ENCODE results near the gene CIDEB.

CIDEB gene

DNA sequence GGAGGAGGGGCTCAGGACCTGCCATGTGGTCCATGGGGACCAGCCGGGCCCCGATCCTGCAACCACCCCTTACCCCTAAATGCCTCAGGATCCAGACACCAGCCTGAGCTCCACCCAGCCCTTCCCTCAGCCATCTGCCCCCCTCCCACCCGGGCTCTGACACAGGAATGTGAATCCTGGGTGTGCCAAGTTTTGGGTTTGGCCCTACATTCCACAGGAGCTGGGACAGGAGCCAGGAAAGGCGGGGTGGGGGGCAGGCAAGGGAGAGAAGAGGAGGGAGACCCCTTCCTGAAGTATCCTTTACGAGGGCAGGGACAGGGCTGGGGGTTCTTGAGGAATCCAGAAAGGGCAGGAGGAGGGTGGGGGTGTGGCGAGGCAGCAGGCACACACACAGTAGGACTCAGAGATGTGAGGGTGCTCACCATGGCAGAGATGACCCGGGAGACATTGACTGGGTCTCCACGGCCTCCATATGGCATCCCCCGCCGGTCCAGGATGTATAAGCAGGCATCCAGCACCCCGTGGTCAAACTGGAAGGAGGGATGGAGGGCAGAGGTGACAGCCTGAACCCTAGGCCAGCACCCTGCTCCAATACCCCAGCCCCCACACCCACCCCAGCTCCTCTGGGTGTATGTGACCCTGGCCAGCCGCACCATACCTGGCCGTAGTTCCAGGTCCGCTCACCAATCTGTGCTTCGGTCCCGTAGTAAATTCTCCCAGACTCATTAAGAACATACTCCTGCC lies 48.3 kb downstream of the CIDEB start:
- Histone ChIP-seq H3K27ac (ENCODE audit: low read depth, low read length) (no peak overlapping the region), H4K91ac (ENCODE audit: low read depth, low read length) (no peak overlapping the region), H2AFZ (ENCODE audit: insufficient read depth, low read length, poor library complexity) (no peak overlapping the region), H3K79me2 (ENCODE audit: control insufficient read depth, insufficient read depth, low read length, poor library complexity) (peaks cover 8% of the 10 kb centered on the region), H3K23ac (ENCODE audit: low read length) (no peak overlapping the region), H3K4me1 (ENCODE audit: control insufficient read depth in 1 of 2, insufficient read depth in 2 of 2, low read length in 2 of 2) (peaks cover 25 to 27% of the 10 kb centered on the region in 2 experiments), H3K4me2 (ENCODE audit: low read length) (no peak overlapping the region), H4K8ac (ENCODE audit: low read depth, low read length) (no peak overlapping the region), H3K27me3 (ENCODE audit: insufficient read depth, low read length) (no peaks in the 10 kb centered on the region), H2BK120ac (ENCODE audit: insufficient read depth, low read length, poor library complexity) (no peak overlapping the region), H2BK12ac (ENCODE audit: low read length) (no peak overlapping the region), H3K9ac (ENCODE audit: low read length) (no peak overlapping the region), H3K9me3 (ENCODE audit: insufficient read depth, low read depth, low read length) (peaks cover 1% of the 10 kb centered on the region), H3K18ac (ENCODE audit: low read length) (no peak overlapping the region), H3K4ac (ENCODE audit: low read depth, low read length) (no peak overlapping the region), H2AK5ac (ENCODE audit: low read length) (no peak overlapping the region), H3K36me3 (ENCODE audit: control insufficient read depth in 1 of 2, insufficient read depth in 2 of 2, low read length in 2 of 2) (peaks cover 47 to 48% of the 10 kb centered on the region in 2 experiments), H3K14ac (ENCODE audit: low read length) (no peak overlapping the region), H4K12ac (ENCODE audit: low read depth, low read length) (no peak overlapping the region), H3K4me3 (ENCODE audit: low read depth, low read length) (no peak overlapping the region), H2BK5ac (ENCODE audit: low read depth, low read length, poor library complexity) (no peak overlapping the region), H3K79me1 (ENCODE audit: low read length) (peaks cover 25% of the 10 kb centered on the region)
- no CpG with 5 or more reads among the region's 16 CpGs for WGBS (ENCODE audit: extremely low coverage, insufficient coverage, insufficient read length)
- no peak for DNase-seq

DNA sequence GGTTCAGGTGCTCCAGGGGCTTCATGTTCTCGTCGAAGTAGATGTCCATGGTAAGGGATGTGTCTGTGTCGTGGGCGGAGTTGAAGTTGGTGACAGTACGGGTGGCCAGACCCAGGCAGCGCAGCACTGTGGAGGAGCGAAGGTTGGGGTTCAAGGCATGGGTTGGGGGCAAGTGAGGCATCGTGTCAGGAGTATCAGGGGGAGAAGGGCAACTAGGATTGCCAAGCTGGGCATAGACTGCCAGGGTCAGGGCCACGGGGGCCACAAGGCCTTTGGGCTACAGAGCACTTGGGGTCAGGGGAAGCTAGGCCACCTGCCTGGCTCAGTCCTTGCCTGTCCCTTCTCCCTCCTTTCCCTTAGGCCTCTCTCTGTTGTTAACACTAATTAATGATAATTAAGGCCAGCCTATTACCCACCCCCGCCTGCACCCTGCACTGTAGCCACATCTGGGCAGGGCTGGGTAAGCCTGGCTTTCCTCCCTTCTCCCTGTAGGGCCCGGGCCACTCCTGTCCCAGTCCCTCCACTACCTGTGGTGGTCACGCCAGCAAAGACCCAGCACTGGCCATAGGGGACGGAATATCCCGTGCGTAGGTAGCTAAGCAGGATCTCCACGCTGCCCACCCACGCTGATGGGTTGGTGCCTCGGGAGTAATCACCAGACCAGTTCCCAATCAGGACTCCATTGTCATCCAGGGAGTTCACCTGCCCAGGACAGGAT lies 49.1 kb downstream of the CIDEB start:
- Histone ChIP-seq H3K36me3 (ENCODE audit: control insufficient read depth in 1 of 2, insufficient read depth in 2 of 2, low read length in 2 of 2) (peaks cover 54 to 55% of the 10 kb centered on the region in 2 experiments), H4K91ac (ENCODE audit: low read depth, low read length) (no peak overlapping the region), H3K4me2 (ENCODE audit: low read length) (no peak overlapping the region), H3K4me1 (ENCODE audit: control insufficient read depth in 1 of 2, insufficient read depth in 2 of 2, low read length in 2 of 2) (peaks cover 17 to 21% of the 10 kb centered on the region in 2 experiments), H3K4ac (ENCODE audit: low read depth, low read length) (no peak overlapping the region), H3K4me3 (ENCODE audit: low read depth, low read length) (no peak overlapping the region), H3K27ac (ENCODE audit: low read depth, low read length) (no peak overlapping the region), H3K9ac (ENCODE audit: low read length) (no peak overlapping the region), H3K79me1 (ENCODE audit: low read length) (peaks cover 18% of the 10 kb centered on the region), H3K27me3 (ENCODE audit: insufficient read depth, low read length) (no peaks in the 10 kb centered on the region), H3K79me2 (ENCODE audit: control insufficient read depth, insufficient read depth, low read length, poor library complexity) (peaks cover 8% of the 10 kb centered on the region), H2BK12ac (ENCODE audit: low read length) (no peak overlapping the region), H3K18ac (ENCODE audit: low read length) (no peak overlapping the region), H2AFZ (ENCODE audit: insufficient read depth, low read length, poor library complexity) (no peak overlapping the region), H3K14ac (ENCODE audit: low read length) (no peak overlapping the region), H2BK5ac (ENCODE audit: low read depth, low read length, poor library complexity) (no peak overlapping the region), H4K12ac (ENCODE audit: low read depth, low read length) (no peak overlapping the region), H3K9me3 (ENCODE audit: insufficient read depth, low read depth, low read length) (peaks cover 1% of the 10 kb centered on the region), H2BK120ac (ENCODE audit: insufficient read depth, low read length, poor library complexity) (no peak overlapping the region), H3K23ac (ENCODE audit: low read length) (no peak overlapping the region), H4K8ac (ENCODE audit: low read depth, low read length) (no peak overlapping the region), H2AK5ac (ENCODE audit: low read length) (no peak overlapping the region)
- no CpG with 5 or more reads among the region's 18 CpGs for WGBS (ENCODE audit: extremely low coverage, insufficient coverage, insufficient read length)
- DNase-seq = no peak

DNA sequence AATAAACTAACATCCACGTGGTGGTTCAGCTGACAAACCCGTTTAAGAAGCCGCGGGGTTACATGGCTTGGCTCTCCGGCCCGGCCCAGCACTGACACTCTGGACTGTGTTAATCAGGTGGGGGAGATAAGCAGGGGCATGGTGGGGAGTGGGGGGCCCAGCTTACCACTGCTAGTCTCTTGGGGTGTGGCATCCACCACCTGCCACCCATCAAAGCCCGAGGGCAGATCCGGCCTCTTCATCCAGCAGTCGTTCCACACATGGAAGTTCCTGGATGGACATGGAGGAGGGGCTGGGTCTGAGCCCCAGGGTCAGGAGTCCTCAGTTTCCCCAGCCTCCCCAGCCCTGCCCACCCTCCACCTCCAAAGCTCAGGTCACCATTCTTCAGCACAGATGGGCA lies 49.7 kb downstream of the CIDEB start:
- Histone ChIP-seq H2AFZ (ENCODE audit: insufficient read depth, low read length, poor library complexity) (no peak overlapping the region), H2BK5ac (ENCODE audit: low read depth, low read length, poor library complexity) (no peak overlapping the region), H3K9me3 (ENCODE audit: insufficient read depth, low read depth, low read length) (peaks cover 1% of the 10 kb centered on the region), H4K8ac (ENCODE audit: low read depth, low read length) (no peak overlapping the region), H3K9ac (ENCODE audit: low read length) (no peak overlapping the region), H3K23ac (ENCODE audit: low read length) (no peak overlapping the region), H2AK5ac (ENCODE audit: low read length) (no peak overlapping the region), H3K4me2 (ENCODE audit: low read length) (no peak overlapping the region), H4K91ac (ENCODE audit: low read depth, low read length) (no peak overlapping the region), H2BK120ac (ENCODE audit: insufficient read depth, low read length, poor library complexity) (no peak overlapping the region), H3K4me1 (ENCODE audit: control insufficient read depth in 1 of 2, insufficient read depth in 2 of 2, low read length in 2 of 2) (peaks cover 13 to 19% of the 10 kb centered on the region in 2 experiments), H3K4ac (ENCODE audit: low read depth, low read length) (no peak overlapping the region), H3K27me3 (ENCODE audit: insufficient read depth, low read length) (no peaks in the 10 kb centered on the region), H3K14ac (ENCODE audit: low read length) (no peak overlapping the region), H3K36me3 (ENCODE audit: control insufficient read depth in 1 of 2, insufficient read depth in 2 of 2, low read length in 2 of 2) (peaks cover 54 to 58% of the 10 kb centered on the region in 2 experiments), H3K79me1 (ENCODE audit: low read length) (peaks cover 13% of the 10 kb centered on the region), H3K18ac (ENCODE audit: low read length) (no peak overlapping the region), H3K27ac (ENCODE audit: low read depth, low read length) (no peak overlapping the region), H2BK12ac (ENCODE audit: low read length) (no peak overlapping the region), H3K4me3 (ENCODE audit: low read depth, low read length) (no peak overlapping the region), H4K12ac (ENCODE audit: low read depth, low read length) (no peak overlapping the region), H3K79me2 (ENCODE audit: control insufficient read depth, insufficient read depth, low read length, poor library complexity) (peaks cover 6% of the 10 kb centered on the region)
- no peak for DNase-seq
- WGBS (ENCODE audit: extremely low coverage, insufficient coverage, insufficient read length) = no CpG with 5 or more reads among the region's 9 CpGs

DNA sequence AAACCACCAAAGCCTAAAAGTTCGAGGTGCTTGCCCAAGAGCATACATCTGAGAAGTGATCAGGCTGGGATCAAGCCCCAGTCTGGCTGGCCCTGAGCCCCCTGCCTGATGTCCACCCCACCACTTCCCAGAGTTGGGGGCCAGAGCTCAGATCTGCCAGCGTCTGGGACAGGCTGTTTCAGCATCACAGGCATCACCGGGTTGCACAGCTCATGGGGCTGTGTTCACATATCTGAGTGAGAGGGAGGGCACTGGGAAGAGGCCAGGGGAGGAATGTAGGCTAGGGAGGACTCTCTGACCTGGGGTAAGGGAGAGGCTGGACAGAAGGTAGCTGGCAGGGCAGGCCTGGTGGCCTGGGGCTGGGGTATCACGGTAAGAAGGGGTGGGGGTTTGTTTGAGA lies 50.8 kb downstream of the CIDEB start:
- no peak overlapping the region for H2BK12ac ChIP-seq (ENCODE audit: low read length)
- H2AFZ ChIP-seq (ENCODE audit: insufficient read depth, low read length, poor library complexity) = no peak overlapping the region
- no peak overlapping the region for H3K27ac ChIP-seq (ENCODE audit: low read depth, low read length)
- H3K27me3 ChIP-seq (ENCODE audit: insufficient read depth, low read length) = no peaks in the 10 kb centered on the region
- no peak overlapping the region for H3K9ac ChIP-seq (ENCODE audit: low read length)
- no peak overlapping the region for H3K4me3 ChIP-seq (ENCODE audit: low read depth, low read length)
- H2BK5ac ChIP-seq (ENCODE audit: low read depth, low read length, poor library complexity) = no peak overlapping the region
- H4K12ac ChIP-seq (ENCODE audit: low read depth, low read length) = no peak overlapping the region
- H2AK5ac ChIP-seq (ENCODE audit: low read length) = no peak overlapping the region
- no peak overlapping the region for H4K91ac ChIP-seq (ENCODE audit: low read depth, low read length)
- no peak overlapping the region for H3K14ac ChIP-seq (ENCODE audit: low read length)
- no peaks in the 10 kb centered on the region for H3K79me2 ChIP-seq (ENCODE audit: control insufficient read depth, insufficient read depth, low read length, poor library complexity)
- no peak overlapping the region for H3K18ac ChIP-seq (ENCODE audit: low read length)
- H3K4me2 ChIP-seq (ENCODE audit: low read length) = no peak overlapping the region
- peaks cover 1% of the 10 kb centered on the region for H3K9me3 ChIP-seq (ENCODE audit: insufficient read depth, low read depth, low read length)
- H3K79me1 ChIP-seq (ENCODE audit: low read length) = peaks cover 5% of the 10 kb centered on the region
- no peak overlapping the region for H2BK120ac ChIP-seq (ENCODE audit: insufficient read depth, low read length, poor library complexity)
- no peak overlapping the region for H4K8ac ChIP-seq (ENCODE audit: low read depth, low read length)
- peaks cover 63 to 68% of the 10 kb centered on the region in 2 experiments for H3K36me3 ChIP-seq (ENCODE audit: control insufficient read depth in 1 of 2, insufficient read depth in 2 of 2, low read length in 2 of 2)
- DNase-seq = no peak
- H3K23ac ChIP-seq (ENCODE audit: low read length) = no peak overlapping the region
- WGBS (ENCODE audit: extremely low coverage, insufficient coverage, insufficient read length) = no CpG with 5 or more reads among the region's 4 CpGs
- H3K4ac ChIP-seq (ENCODE audit: low read depth, low read length) = no peak overlapping the region
- H3K4me1 ChIP-seq (ENCODE audit: control insufficient read depth in 1 of 2, insufficient read depth in 2 of 2, low read length in 2 of 2) = peaks cover 5 to 11% of the 10 kb centered on the region in 2 experiments

All from trophoblast cell (in vitro differentiated cells and primary cell).